DMS153 treated with DMSO at 0.1 percent for 48 hours (cell line): Measurements from ENCODE around the gene TMEM178A.
"Not testable (repeated sequence)": the region's sequence is repeated elsewhere in the genome, so short reads cannot be mapped to it uniquely, and the experiment has no call there.

Experiments used
- DNase-seq: peaks from one replicate; lab custom pipeline; 2025; ENCODE audit not compliant: unreplicated experiment; lab: John Stamatoyannopoulos, UW

TMEM178A gene

GRCh38 chr2:39710807-39711206, 45.1 kb downstream of the TMEM178A start:
- no peak for DNase-seq

- DNase-seq: no peak
Measured at GRCh38 chr2:39712953-39713352, 47.2 kb downstream of the TMEM178A start.

GRCh38 chr2:39715095-39715494, 49.4 kb downstream of the TMEM178A start:
- DNase-seq: no peak

GRCh38 chr2:39715822-39716221, 50.1 kb downstream of the TMEM178A start:
- no peak for DNase-seq

GRCh38 chr2:39717067-39717466, 51.4 kb downstream of the TMEM178A start:
- no peak for DNase-seq

GRCh38 chr2:39718483-39718882, 52.8 kb downstream of the TMEM178A start:
- DNase-seq: no peak

- DNase-seq: no peak
Measured at GRCh38 chr2:39719317-39719716, 53.6 kb downstream of the TMEM178A start.

GRCh38 chr2:39720970-39721369, 55.3 kb downstream of the TMEM178A start:
- DNase-seq: no peak

GRCh38 chr2:39723497-39723896, 57.8 kb downstream of the TMEM178A start:
- DNase-seq: no peak

- no peak for DNase-seq
Measured at GRCh38 chr2:39723946-39724827, 58.5 kb downstream of the TMEM178A start.

GRCh38 chr2:39724828-39725144, 59.1 kb downstream of the TMEM178A start:
- DNase-seq: no peak

GRCh38 chr2:39725401-39725800, 59.7 kb downstream of the TMEM178A start:
- no peak for DNase-seq

GRCh38 chr2:39728085-39728484, 62.4 kb downstream of the TMEM178A start:
- not testable (repeated sequence) for DNase-seq

- no peak for DNase-seq
Measured at GRCh38 chr2:39728941-39729351, 63.2 kb downstream of the TMEM178A start.

GRCh38 chr2:39730276-39730675, 64.6 kb downstream of the TMEM178A start:
- no peak for DNase-seq

- peak; percentile 17 for DNase-seq
Measured at GRCh38 chr2:39730685-39731302, 65.1 kb downstream of the TMEM178A start.

GRCh38 chr2:39731546-39731945, 65.8 kb downstream of the TMEM178A start:
- DNase-seq: no peak

GRCh38 chr2:39732482-39732881, 66.8 kb downstream of the TMEM178A start:
- no peak for DNase-seq

GRCh38 chr2:39733070-39733674, 67.5 kb downstream of the TMEM178A start:
- DNase-seq: no peak

- no peak for DNase-seq
Measured at GRCh38 chr2:39734445-39734844, 68.7 kb downstream of the TMEM178A start.

- no peak for DNase-seq
Measured at GRCh38 chr2:39735648-39736047, 69.9 kb downstream of the TMEM178A start.

GRCh38 chr2:39736640-39737039, 70.9 kb downstream of the TMEM178A start:
- DNase-seq: no peak
